GM19043 (cell line): ENCODE measurements around the gene MRPS27.
A peak's percentile ranks its signal among the peaks of the same experiment; 100 is the strongest.
"Not testable (repeated sequence)": the region's sequence is repeated elsewhere in the genome, so short reads cannot be mapped to it uniquely, and the experiment has no call there.

Source experiments
- ATAC-seq: cut with Tn5 transposase; IDR thresholded peaks from one replicate; pipeline ENCODE4 v1.9.1; 2021; ENCODE audit warnings: low read depth; ENCODE audit not compliant: unreplicated experiment

The MRPS27 gene

GRCh38 chr5:72326306-72326649 is 6.2 kb upstream of the MRPS27 start:
- no peak for ATAC-seq

GRCh38 chr5:72325566-72326305 is 5.7 kb upstream of the MRPS27 start:
- ATAC-seq: no peak

- ATAC-seq: no peak
These were observed 4.3 kb upstream of the MRPS27 start for GRCh38 chr5:72324189-72324825.

GRCh38 chr5:72319435-72319975 is 535 bp downstream of the MRPS27 start:
- ATAC-seq: not testable (repeated sequence)

- ATAC-seq: no peak
These were observed 5.4 kb downstream of the MRPS27 start for GRCh38 chr5:72314571-72315172.

- no peak for ATAC-seq
These were observed 6.9 kb downstream of the MRPS27 start for GRCh38 chr5:72313141-72313540.

GRCh38 chr5:72308853-72309191 is 11.2 kb downstream of the MRPS27 start:
- no peak for ATAC-seq

GRCh38 chr5:72307968-72308852 is 11.8 kb downstream of the MRPS27 start:
- ATAC-seq: peak; percentile 90

GRCh38 chr5:72307573-72307967 is 12.5 kb downstream of the MRPS27 start:
- no peak for ATAC-seq

- no peak for ATAC-seq
These were observed 14.6 kb downstream of the MRPS27 start for GRCh38 chr5:72305194-72306142.

GRCh38 chr5:72302171-72302570 is 17.9 kb downstream of the MRPS27 start:
- no peak for ATAC-seq

GRCh38 chr5:72301557-72301956 is 18.5 kb downstream of the MRPS27 start:
- peak; percentile 65 for ATAC-seq

- no peak for ATAC-seq
These were observed 19.3 kb downstream of the MRPS27 start for GRCh38 chr5:72300590-72301339.

GRCh38 chr5:72298711-72299110 is 21.3 kb downstream of the MRPS27 start:
- no peak for ATAC-seq

GRCh38 chr5:72298136-72298535 is 21.9 kb downstream of the MRPS27 start:
- ATAC-seq: not testable (repeated sequence)

- ATAC-seq: no peak
These were observed 23.8 kb downstream of the MRPS27 start for GRCh38 chr5:72296256-72296655.

GRCh38 chr5:72295539-72295938 is 24.5 kb downstream of the MRPS27 start:
- ATAC-seq: no peak

- ATAC-seq: no peak
These were observed 25.6 kb downstream of the MRPS27 start for GRCh38 chr5:72294473-72294872.

GRCh38 chr5:72293495-72294055 is 26.5 kb downstream of the MRPS27 start:
- ATAC-seq: no peak
